Esophagus squamous epithelium (tissue), 4 donors: ENCODE measurements around the gene HECW1.

Experiments used
- POLR2A ChIP-seq, 4 donors: fragments of 450-650 bp; IDR thresholded peaks; one replicate each; pipeline ENCODE4 v1.6.1; 2017; ENCODE audit warnings: antibody characterized with exemption in 4 of 4, mild to moderate bottlenecking in 4 of 4, moderate library complexity in 3 of 4
- TF ChIP-seq, protein P1 (sequence below), 6 experiments: fragments of 450-650 bp in 4 of 6; fragments of 200-600 bp in 2 of 6; sonication (generic) in 2 of 6; IDR thresholded peaks; one replicate each; pipeline ENCODE4 v1.5.1; 2016 to 2019; ENCODE audit warnings: antibody characterized with exemption in 6 of 6, mild to moderate bottlenecking in 4 of 6, moderate library complexity in 4 of 6

DNA sequence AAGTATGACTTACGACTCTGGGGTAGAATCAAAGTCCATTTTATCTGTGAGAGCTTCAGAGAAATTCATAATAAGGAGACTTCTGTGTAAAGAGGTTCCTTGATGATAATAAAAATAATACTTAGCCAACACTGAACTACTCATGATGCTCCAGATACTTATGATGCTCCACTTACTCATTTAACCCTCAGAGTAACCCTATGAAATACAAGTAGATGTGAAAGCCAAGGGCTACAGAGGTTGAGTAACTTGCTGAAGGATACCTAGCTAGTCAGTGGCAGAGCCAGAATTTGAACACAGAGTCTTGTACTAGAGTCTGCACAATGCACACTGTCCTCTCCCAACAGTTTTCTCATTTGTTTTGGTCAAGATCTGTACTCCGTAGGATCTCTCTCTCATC lies 89.5 kb downstream of the HECW1 start:
- TF ChIP-seq, protein P1, sequence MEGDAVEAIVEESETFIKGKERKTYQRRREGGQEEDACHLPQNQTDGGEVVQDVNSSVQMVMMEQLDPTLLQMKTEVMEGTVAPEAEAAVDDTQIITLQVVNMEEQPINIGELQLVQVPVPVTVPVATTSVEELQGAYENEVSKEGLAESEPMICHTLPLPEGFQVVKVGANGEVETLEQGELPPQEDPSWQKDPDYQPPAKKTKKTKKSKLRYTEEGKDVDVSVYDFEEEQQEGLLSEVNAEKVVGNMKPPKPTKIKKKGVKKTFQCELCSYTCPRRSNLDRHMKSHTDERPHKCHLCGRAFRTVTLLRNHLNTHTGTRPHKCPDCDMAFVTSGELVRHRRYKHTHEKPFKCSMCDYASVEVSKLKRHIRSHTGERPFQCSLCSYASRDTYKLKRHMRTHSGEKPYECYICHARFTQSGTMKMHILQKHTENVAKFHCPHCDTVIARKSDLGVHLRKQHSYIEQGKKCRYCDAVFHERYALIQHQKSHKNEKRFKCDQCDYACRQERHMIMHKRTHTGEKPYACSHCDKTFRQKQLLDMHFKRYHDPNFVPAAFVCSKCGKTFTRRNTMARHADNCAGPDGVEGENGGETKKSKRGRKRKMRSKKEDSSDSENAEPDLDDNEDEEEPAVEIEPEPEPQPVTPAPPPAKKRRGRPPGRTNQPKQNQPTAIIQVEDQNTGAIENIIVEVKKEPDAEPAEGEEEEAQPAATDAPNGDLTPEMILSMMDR (IDR thresholded peaks at IDR 0.05): no peak
- no peak for TF ChIP-seq POLR2A (IDR thresholded peaks at IDR 0.05)
